Left forelimb (tissue), 1 donor: ENCODE measurements around the gene CEP112.
"Not testable (repeated sequence)": the region's sequence is repeated elsewhere in the genome, so short reads cannot be mapped to it uniquely, and the experiment has no call there.

ENCODE experiments used
- DNase-seq: peaks from one replicate; pipeline ENCODE4 v3.0.0-alpha.2; 2018; ENCODE audit warnings: low spot score

The CEP112 gene

DNA sequence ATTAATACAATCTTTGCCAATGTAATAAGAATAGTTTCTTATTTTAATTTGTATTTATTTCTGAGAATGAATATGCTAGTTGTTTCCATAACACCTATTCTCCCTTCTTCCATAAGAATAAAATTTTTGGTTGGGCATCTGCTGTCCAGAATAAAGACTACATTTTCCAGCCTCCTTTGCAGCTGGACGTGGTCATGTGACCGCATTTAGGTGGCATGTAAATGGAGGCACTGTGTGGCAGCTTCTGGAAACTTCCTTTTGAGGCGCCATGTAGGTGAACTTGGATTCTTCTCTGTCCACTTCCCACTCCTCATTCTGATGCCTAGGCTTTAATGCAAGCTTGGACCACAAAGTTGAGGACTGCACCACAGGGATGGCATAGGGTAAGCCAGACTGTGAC is 415.0 kb downstream of the CEP112 start:
- no peak for DNase-seq

DNA sequence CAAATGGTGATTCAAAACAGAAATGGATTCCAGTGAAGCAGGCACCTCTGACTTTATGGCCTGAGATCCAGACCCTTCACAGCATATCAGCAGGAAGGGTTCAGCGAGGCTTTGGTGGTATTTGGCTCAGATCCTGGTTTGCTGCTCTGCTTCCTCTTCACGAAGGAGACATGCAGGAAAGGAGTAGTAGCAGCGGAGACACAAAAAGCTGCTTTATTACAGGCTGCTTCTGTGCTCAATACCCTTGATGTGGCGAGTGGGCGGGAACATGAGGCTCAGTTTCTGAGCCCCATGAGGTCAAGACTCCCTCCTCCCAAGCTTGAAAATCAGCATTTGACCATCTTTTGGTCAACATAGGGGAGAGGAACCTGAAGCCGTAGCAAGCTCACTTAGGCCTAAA is 417.1 kb downstream of the CEP112 start:
- DNase-seq: no peak

DNA sequence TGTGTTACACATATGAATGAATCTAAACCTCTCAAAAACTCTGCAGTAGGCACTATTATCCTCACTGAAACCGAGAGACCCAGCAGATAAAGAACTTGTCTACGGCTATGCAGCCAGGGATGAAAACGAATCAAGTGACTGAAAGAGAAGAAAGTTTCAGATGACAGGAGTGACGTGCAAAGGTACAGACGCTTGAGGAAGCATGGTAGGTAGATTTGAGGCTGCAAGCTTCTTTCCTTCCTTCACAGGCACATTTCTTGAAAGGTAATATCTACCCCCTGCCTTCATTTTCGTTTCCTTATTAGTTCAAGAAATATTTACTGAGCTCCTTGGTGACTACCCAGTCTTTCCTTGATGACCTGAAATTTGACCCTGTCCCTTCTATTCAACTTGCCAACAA is 418.9 kb downstream of the CEP112 start:
- no peak for DNase-seq

DNA sequence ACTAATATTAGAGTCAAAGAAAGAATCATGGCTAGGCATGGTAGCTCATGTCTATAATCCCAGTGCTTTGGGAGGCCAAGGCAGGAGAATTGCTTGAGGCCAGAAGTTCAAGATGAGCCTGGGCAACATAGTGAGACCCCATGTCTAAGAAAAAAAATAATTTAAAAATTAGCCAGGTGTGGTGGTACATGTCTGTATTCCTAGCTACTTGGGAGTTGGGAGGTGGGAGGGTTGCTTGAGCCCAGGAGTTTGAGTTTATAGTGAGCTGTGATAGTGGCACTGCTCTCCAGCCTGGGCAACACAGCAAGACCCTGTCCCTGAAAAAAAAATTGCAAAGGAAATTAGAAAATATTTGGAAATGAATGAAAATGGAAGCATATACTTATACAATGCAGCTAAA is 420.2 kb downstream of the CEP112 start:
- DNase-seq: no peak

DNA sequence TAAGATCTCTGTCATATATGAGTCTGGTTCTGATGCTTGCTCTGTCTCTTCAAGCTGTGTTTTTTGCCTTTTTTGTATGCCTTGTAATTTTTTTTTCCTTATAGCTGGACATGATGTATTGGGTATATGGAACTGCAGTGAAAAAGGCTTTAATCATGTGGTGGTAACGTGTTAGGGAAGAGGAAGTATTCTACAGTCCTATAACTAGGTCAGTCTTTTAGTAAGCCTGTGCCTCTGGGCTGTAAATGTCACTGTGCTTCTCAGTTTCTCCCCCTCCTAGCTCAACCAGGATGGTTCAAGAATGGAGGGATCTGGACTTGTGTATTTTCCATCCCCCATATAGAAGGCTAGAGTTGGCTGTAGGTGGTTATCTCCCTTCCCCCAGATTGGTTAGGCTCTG is 428.1 kb downstream of the CEP112 start:
- no peak for DNase-seq

DNA sequence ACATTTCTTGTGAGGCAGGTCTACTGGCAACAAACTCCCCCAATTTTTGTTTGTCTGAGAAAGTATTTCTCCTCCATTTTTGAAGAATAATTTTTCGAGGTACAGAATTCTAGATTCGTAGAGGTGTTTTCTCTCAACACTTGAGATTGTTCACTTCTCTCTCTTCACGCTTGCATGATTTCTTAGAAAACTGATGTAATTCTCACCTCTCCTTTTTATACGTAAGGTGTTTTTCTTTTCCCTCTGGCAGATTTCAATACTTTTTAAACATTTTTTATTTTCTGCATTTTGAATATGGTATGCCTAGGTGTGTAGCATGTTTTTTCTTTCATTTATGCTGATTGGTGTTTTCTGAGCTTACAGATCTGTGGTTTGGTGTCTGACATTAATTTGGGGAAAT is 429.0 kb downstream of the CEP112 start:
- no peak for DNase-seq

DNA sequence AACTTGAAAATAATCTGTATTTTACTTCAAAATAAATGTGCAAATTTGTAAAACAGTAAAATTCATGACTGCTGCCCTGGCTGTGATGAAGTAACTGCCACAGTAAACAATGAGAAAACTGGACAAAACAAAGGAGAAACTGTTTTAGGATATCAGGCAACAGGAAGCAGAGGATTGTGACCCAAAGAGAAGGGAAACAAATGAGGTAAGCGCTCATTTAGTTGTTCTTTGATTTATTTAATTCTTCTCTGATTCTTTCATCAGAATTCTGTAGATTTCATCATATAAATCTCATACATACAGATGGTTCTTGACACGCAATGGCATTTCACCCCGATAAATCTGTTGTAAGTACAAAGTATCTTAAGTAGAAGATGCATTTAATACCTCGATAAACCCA is 432.4 kb downstream of the CEP112 start:
- DNase-seq: no peak

DNA sequence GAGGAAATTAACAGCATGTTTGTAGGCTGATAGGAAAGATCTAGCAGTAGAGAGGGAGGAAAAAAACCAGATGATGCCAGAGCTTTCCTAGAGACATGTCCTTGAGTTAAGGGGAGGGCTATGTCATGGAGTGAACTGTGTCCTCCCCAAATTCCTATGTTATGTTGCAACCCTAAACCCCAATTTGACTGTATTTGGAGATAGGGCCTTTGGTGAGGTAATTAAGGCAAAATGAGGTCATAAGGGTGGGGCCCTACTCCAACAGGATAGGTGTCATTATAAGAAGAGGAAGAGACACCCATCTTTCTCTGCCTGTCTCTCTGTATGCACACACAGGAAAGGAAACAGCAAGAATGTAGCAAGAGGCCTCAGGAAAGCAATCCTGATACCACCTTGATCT is 435.2 kb downstream of the CEP112 start:
- no peak for DNase-seq

DNA sequence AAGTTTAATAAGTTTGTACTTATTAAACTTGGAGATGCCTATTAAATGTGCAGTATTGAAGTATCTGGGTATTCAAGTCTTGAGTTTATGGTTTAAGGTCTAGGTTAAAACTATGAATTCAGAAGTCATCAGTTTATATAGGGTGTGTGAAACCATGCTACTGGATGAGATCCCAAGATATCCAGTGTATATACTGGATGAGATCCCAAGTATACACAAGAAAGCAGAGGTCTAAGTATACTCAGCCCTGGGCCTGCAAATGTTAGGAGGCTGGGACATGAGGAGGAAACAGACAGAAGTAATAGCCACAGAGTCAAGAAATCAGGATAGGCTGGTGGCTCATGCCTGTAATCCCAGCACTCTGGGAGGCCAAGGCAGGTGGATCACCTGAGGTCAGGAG is 436.1 kb downstream of the CEP112 start:
- DNase-seq: no peak

DNA sequence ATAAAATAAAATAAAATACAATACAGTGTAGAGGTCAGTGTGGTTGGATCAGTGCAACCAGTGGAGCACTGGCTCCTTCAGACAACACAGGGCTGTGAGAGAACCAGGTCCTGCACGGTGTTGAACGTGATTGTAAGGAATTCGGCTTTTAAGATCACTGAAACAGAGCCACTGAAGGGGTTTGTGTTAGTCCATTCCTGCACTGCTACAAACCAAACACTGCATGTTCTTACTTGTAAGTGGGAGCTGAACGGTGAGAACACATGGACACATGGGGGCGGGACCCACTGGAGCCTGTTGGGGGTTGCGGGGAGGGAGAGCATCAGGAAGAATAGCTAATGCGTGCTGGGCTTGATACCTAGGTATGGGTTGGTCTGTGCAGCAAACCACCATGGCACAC is 437.3 kb downstream of the CEP112 start:
- no peak for DNase-seq

DNA sequence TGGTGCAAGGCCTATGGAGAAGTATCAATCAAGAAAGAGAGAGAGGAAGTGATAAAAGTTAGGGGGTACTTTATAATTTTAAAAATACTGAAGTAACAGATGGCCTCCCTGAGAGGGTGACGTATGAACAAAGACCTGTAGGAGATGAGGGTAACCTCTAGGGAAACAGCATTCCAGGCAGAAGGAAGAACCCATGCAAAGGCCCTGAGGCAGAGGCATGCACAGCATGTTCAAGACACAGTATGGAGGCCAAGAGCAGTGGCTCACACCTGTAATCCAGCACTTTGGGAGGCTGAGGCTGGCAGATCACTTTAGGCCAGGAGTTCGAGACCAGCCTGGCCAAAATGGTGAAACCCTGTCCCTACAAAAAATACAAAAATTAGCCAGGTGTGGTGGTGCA is 437.9 kb downstream of the CEP112 start:
- DNase-seq: no peak

DNA sequence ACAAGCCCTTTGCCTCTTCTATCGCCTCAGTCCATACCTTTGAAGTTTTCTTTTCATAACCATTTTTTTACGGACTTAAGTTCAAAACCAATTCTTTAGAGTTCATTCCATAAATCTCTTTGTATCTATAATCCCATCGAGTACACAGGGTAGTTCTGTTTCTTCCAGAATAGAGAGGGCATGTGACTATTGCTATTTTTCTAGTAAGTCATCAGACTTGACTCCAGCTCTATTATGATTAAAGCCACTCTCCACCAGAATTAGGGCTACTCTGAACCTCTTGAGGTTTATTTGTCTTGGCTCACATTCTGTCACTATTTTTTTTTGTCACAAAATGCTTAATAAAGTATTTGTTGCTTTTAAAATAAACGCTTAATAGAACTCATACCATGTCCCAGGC is 438.6 kb downstream of the CEP112 start:
- DNase-seq: no peak

DNA sequence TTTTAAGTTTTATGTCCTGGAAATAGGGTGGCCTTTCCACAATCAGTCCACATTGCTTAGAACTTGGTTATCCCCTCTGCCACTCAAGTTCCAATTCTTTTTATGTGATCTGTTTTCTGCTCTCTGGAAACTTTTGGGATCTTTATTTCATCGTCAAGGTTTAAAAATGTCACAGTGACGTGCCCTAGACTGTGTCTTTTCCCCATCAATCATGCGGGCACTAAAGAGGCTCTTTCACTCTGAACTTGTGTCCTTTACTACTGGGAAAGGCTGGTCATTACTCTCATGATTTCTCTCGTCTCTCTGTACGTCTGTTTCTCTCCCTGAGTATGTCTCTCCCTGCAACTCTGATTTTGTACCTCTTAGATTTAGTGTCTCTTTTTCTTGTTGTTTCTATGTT is 440.7 kb downstream of the CEP112 start:
- DNase-seq: no peak

DNA sequence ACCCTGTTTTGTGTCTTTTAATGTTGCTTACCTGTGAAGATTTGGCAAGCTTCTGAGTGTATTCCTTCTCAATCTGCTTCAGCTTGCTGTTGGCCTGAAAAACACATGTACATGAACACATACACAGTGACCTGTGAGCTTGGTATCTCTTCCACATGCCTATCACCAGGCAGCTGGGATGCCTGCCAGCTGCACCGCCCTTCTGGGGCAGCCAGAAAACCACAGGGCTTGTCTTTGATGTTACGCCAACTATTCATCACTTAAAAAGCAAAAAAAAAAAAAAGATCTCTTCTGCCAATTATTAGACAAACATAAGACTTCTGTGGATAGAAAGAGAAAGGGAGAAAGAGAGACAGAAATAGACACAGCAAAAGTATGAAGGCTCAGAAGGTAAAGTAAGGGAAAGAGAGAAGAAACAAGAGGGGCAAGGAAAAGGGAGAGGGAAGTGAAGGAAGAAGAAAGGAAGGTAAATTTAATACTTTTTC is 441.3 kb downstream of the CEP112 start:
- no peak for DNase-seq

DNA sequence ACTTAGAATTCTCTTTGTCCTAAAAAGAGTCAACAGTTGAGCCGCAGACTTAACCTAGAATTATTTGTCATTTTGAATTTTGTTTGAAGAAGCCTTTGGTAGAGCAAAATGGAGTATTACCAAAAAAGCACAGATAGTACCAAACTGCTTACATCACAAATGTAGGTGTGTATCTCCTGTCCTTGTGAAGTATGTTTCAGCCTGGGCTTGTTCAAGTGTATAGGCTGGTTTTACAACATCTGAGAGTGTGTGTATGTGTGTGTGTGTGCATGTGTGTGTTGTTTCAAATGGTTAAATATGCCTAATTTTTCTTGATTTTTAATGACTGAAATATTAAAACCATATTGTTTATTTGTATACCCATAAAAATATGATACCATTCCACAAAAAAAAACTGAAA is 441.8 kb downstream of the CEP112 start:
- no peak for DNase-seq

DNA sequence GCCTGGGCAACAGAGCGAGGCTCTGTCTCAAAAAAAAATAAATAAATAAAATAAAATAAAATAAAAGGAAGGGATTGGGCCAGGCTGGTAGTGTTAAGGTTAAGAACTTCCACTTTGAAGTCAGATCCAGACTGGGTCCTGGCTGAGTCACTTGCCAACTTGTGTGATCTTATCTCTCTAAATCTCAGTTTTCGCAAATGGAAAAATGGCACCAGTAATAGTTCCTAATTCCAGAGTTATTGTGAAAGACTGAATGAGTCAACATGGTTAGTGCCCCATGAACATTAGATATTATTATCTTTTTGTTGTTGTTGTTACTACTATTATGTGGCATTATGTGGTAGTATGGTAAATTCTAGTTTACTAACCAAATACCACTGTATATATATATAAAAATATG is 442.5 kb downstream of the CEP112 start:
- no peak for DNase-seq

DNA sequence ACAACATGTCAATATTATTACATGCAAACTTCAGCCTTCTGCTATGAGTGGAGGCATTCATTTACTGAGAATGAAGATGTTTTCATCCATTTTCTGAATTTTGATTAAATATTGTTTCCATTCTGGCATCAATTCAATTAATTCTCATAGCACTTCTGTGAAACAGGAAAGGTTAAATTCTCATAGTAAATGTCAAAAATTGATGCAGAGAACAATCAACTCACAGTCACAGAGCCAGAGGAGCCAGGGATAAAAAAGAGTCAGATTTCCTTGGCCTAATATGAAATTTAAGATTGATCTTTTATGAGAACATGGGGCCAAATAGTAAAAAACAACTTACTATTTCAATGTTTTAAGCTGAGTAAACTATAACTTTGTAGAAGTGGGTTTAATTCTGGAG is 446.7 kb downstream of the CEP112 start:
- DNase-seq: no peak

DNA sequence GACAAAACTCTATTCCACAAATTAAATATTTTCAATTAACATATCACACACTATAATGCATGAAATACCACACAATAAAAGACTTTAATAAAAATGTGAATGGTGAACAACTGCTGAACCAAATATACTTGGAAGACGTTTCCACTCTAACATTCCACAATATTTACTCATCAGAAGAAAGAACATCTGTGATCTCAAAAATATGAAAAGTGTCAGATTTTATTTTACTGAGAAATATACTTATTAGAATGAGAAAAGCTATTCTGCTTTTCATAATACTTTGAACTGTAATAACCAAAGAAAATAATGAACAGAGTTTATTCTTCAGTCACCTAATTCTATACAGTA is 448.7 kb downstream of the CEP112 start:
- DNase-seq: no peak

DNA sequence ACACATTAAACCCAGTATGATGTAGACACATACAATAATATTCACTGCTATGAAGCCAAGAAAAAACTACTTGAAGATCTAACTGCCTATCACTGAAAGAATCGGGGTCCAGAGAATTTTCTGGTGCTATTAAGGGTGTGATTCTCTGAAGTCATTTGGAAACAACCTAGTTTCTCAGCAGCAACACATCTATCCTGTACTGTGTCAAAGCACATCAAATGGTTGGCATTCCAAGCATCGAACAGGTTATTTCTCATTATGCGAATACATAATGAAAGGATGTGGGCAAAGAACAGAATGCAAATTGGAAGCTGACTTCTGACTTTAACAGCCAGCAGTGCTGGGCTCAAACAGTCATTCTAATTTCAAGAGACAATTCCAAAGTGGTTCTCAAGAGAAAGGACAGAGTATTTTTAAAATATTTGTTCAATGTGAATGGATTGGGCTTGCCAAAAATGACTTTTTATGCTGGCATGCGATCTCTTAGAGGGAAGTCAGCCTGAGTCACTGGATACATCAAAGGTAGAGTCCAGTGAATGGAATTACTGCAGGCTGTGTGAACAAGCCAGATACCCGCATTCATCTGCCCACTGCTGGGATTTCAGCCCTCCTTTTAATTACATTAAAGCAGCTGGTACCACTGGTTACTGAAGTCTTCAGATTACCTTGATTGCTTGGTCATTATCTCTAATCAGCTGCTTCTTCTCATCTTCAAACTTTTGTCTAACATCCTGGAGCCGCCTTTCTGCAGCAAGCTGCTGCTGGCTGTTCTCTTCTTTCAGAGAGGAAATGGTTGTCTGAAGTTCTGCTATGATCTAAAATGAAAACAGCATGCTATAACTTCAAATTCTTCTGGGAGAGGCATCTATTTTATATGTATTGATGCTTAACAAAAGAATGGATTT is 449.3 kb downstream of the CEP112 start:
- no peak for DNase-seq

DNA sequence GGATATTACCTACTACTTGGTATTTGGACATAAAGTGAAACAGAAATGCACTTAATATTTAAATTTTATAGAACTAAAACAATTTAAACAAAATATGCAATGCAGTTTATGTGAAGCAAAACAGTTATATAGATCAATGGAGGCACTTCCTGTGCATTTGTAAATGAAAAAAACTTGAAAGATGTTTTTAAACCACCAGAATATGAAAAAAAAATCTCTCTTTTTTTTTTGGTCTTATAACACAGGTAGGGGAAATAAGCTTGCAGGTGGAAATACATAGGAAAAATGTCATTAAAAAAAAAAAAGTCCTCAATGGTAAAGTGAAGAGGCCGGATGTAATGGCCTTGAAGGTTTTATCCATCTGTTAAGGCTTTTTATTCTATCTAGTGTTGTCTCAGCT is 450.2 kb downstream of the CEP112 start:
- no peak for DNase-seq

DNA sequence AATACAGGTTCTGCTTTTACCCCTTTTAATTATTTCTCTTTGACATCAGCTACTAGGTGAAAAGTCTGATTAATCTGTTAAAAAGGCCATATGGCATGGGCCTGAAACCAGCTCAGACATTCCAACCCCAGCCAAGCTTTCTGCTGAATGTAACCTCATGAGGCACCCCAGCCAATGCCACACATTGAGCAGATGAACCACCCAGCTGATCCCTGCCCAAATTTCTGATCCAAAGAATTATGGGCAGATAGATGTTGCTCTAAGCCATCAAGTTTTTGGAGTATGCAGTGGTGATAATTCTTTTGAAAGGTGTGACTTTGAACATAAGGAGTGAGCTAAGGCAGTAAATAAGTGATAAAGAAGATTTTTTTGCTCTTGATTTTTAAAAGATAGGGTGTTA is 452.9 kb downstream of the CEP112 start:
- DNase-seq: no peak

DNA sequence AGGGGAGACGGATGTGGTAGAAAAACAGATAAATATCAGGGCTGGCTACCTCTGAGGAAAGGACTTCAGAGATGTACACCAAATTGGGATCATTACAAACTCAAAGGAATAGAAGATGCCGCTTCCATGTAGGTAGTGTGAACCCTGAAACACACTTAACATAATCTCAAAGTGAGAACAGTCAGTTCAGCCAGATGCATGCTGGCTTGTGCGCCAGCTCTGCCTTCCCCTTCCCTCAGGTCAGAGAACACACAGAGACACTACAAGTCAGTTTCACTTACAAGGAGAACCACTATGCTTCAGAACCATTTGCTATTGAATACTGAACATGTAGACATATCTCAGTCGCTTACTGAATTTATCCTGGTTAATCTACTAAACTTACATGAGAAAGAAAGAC is 454.5 kb downstream of the CEP112 start:
- no peak for DNase-seq

DNA sequence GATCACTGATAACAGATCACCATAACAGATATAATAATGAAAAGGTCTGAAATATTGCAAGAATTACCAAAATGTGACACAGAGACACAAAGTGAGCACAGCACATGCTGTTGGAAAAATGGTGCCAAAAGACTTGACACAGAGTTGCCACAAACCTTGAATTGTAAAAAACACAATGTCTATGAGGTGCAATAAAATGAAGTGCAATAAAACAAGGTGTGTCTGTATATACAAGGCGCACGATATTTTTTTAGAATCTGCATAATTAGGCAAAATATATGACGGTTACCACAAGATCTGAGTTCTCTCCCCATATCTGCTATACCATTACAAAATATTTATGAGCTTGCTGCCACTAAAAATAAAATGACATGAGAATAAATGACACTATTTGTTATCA is 458.6 kb downstream of the CEP112 start:
- DNase-seq: no peak

DNA sequence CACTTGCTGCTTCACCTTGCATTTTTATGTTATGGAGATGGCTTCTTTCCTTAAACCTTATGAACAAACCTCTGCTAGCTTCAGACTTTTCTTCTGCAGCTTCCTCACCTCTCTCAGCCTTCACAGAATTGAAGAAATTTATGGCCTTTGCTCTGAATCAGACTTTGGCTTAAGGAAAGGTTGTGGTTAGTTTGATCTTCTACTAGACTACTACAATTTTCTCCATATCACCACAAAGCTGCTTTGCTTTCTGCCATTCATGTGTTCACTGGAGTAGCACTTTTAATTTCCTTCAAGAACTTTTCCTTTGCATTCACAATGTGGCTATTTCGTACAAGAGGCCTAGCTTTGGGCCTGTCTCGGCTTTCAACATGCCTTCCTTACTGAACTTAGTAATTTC is 459.3 kb downstream of the CEP112 start:
- DNase-seq: not testable (repeated sequence)
